ENCODE results near the gene NCBP2L.

The NCBP2L gene

DNA sequence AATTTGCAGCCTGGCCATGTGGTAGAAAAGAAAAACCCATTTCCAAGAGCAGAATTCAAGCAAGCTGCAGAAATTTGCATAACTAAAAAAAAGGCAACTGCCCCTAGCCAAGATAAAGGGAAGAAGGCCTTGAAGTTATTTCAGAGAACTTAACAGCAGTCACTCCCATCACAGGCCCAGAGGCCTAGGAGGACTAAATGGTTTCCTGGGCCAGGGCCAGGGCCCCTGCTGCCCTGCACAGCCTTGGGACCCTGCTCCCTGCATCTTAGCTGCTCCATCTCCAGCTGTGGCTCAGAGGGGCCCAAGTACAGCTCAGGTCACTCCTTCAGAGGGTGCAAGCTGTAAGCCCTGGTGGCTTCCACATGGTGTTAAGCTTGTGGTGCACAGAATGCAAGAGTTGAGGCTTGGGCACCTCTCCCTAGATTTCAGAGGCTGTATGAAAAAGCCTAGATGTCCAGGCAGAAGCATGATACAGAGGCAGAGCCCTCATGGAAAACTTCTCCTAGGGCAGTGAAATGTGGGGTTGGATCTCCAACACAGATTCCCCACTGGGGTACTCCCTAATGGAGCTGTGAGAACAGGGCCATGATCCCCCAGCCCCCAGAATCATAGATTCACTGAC lies 41.5 kb downstream of the NCBP2L start:
- DNase-seq, result no peak

DNA sequence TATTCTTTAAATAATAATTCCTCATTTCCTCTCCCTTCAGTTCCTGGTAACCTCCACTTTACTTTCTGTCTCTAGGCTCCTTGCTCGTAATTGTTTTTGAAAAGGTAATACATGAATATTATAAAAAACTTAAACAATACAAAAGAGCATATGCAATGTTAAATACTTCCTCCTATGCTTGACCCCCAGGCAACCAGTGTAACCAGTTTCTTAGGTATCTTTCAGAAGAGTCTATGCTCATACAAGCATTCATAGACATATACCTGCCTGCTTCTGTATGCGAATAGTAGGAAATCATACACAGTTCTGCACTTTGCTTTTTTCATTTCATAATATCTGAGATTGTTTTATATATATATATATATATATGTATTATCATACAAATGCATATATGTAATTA lies 45.5 kb downstream of the NCBP2L start:
- DNase-seq, result no peak

DNA sequence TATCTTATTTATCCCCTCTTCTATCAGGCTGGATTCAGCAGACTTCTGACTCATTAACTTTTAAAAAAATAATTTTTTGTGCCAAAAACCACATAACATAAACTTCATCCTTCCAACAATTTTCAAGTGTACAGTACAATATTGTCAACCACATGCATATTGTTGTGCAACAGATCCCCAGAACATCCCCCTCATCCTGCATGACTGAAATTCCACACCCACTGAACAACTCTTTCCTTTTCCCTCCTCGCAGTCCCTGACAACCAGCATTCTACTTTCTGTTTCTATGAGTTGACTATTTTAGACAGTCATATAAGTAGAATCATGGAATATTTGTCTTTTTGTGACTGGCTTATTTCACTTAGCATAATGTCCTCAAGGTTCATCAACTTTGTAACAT lies 45.9 kb downstream of the NCBP2L start:
- no peak for DNase-seq

DNA sequence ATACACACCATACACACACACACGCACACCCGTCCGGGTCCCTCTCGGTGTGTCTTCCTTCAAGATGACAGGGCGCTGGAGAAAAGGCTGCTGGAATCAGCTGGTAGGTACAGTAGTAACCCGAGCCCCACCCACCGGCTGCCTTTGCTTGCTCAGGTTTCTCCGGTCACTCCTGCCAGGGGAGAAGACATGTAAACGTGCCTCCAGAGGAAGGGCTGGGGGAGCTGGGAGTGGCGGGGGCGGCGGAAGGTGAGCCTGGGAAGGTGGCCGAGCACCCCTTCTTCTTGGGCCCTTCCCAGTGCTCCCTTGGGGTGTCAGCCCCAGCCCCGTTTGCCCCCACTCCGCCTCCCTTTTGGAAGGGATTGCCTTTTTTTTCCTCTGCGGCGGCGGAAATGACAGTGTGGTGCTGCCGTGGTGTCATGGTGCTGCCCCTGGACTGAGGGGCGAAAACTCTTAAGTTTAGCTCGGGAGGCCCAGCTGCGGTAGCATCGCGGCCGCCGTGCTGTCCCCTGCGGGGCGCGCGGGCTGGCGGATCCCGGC lies 48.2 kb downstream of the NCBP2L start, which contains the start of gene MID2:
Gene MID2, plus strand, starts transcription at position 169 of the 540 bp plus-strand sequence. CDS start 561 bp downstream, outside the sequence.
- DNase-seq, result peak; percentile 81

DNA sequence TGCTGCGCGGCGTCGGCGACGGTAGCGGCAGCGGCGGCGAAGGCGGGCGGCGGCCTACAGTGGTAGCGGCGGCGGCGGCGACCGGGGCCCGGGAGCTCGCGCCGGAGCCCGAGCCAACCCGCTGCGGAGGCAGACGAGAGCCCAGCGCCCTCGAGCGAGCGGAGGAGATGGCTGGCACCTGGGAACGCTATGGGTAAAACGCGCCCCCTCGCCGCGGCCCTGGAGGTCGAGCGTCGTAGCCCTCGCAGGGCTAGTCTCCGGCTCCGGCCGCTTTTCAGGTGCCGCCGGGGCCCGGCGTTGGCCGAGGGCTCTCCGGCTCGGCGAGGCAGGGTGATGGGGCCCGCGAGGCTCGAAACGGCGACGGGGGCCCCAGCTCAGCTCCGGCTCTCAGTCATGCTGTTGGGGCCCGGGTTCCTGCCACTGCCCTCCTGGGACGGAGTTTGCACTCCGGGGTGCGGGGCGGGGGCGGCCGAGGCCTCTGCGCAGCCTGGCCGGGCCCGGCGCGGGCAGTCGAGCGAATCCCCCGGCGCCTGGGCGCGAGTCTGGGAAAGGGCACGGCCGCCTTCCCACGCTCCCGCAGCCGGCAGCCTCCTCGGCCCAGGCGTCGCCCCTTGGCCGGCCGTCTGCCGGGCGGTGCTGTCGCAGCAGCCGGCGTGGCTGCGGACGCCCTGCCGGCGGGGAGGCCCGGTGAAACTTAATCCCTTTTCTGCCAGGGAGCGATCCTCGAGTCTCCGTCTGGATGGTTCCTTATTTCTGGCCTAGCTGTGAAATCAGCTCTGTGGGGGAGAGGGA lies 48.9 kb downstream of the NCBP2L start:
- DNase-seq, result peak; percentile 74

DNA sequence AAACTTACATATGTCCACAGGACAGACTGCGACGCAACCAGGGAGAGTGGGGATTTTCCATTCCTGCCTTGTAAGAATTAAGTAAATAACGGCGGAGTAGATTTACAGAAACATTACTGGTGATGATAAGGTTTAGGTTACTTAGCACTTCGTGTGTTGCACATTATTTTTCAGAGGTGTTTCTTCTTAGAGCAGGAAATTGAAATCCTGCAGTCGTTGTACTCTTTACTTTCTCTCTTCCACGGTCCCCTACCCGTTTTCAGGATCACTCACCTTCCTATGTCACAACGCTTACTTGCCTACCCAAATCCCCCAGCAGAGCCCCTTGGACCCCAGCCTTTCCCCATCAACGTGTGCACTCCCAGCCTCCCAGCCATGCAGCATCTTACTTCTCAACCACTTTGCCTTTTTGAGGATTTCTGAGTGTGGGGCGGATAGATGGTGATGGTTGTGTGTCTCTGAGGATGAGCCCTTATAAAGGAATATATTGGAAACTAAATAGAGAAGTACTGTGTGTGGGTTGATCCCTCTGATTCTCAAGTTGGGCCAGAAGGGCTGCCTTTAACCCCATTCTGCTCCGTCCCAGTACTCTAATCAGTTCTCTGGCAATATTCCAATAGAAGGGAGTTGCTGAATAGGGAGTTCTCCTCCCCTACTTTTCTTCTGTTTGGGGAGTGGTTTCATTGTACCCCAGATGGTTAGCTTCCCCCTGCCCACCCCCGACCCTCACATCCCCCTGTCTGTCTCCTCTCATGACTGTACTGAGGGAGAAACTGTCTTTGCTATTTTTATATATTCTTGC lies 49.7 kb downstream of the NCBP2L start:
- DNase-seq, result no peak

DNA sequence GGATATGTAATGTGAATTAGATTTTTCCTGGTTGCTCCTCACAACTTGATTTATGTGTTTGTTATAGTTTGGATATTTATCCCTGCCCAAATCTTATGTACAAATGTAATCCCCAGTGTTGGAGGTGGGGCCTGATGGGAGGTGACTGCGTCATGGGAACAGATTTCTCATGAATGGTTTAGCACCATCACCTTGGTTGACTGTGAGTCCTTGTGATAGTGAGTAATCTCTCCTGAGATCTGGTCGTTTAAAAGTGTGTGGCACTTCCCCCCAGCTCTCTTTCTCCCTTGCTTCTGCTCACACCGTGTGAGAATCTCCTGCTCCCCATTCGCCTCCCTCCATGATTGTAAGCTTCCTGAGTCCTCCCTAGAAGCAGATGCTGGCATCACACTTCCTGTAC lies 50.3 kb downstream of the NCBP2L start:
- DNase-seq, result no peak

DNA sequence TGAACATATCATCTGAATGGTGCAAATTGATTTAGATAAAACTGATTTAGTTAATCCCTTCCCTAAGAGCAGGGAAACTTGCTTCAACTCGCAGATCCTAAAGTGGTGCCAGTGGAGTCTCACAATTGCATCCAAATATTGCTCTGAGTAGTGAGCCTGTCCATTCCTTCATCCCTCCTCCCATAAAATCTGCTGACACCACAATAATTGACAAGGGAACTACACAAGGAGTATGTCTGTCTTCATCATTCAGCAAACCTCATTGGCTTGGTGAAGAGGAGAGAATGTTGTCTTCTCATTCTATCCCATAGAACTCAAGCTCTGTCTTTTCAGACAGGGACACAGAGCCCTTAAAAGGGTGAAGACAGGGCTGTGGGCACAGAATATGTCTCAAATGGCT lies 52.3 kb downstream of the NCBP2L start:
- DNase-seq, result no peak

DNA sequence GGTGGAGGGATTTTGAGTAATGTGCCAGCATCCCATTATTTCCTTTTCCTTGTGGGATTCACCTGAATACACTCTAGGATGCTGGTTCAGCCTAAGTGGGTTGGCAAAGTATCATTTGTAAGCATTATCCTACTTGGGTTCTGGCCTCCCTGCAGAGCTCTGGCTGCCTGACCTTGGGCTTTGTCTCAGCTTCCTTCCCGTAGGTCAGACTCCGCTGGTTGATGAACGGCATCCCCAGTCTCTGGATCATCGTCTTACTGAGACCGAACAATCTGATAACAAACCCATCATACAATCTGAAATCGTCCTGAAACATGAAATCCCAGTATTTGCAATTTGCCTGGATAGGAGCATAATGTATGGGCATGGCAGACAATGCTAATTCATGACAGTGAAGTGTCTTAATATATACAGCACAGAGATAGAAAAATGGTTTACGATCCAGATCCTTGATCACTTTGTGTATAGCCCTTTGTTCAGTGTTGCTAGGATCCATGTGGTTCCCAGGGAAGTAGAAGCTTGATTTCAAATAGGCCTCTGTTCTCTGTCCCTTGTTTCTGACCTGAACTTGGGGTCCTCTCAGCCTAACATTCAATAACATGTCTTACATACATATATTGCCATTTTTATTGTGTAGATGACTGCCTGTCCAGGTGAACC lies 53.7 kb downstream of the NCBP2L start:
- DNase-seq, result no peak

DNA sequence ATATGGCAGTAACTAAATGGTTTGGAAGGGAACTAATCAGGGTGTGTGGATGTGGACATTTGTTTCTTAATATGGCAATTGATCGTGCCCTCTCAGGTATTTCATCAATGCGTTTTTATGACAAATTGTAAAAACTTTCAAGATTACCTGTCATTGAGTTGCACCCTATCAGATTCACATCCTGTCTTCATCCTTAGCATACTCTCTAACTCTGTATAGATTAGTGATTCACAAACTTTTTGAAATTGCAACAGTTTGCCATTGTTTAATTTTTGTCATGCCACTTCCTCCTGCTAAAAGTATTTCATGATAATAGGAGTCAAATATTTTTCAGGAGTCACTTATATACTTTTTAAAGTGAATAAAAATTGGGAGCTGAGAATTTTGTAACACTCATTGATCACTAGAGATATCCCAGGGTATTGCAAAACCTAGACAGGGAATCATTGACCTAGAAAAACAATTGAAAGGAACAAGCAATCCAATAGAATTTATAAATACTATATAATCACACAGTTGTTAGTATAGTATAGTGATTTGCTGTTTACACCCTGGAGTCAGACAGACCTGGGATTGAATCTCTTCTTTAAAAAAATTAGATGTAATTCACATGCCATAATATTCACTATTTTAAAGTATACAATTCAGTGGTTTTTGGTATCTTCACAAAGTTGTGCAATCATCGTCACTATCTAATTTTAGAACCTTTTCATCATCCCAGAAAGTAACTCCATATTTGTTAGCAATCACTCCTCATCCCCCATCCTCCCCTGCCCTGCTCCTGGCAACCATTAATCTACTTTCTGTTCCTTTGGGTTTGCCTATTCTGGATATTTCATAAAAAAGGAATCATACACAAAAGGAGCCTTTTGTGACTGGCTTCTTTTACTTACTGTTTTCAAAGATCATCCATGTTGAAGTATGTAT lies 57.0 kb downstream of the NCBP2L start:
- DNase-seq, result no peak

DNA sequence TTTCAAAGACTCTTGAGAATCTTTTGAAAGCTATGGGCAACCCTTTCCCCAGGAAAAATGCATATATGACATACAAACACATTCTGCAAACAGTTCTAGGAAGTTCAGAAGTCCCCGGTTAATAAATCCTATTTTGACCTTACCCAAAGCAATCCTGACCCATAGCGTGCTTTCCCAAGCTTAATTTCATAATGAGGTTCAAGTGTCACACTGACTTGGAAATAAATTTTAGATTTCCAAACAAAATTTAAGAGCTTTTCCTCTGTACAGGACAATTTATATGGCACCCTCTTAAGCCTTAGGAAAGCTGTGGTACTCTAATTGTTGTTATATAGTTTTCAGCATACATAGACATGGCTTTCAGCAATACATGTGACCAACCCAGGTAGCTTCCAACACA lies 59.4 kb downstream of the NCBP2L start:
- no peak for DNase-seq

DNA sequence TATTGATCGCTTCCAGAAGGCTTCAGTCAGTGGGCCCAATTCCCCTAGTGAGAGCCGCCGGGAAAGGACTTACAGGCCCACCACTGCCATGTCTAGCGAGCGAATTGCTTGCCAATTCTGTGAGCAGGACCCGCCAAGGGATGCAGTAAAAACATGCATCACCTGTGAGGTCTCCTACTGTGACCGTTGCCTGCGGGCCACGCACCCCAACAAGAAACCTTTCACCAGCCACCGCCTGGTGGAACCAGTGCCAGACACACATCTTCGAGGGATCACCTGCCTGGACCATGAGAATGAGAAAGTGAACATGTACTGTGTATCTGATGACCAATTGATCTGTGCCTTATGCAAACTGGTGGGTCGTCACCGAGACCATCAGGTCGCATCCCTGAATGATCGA lies 63.4 kb downstream of the NCBP2L start:
- DNase-seq, result no peak

DNA sequence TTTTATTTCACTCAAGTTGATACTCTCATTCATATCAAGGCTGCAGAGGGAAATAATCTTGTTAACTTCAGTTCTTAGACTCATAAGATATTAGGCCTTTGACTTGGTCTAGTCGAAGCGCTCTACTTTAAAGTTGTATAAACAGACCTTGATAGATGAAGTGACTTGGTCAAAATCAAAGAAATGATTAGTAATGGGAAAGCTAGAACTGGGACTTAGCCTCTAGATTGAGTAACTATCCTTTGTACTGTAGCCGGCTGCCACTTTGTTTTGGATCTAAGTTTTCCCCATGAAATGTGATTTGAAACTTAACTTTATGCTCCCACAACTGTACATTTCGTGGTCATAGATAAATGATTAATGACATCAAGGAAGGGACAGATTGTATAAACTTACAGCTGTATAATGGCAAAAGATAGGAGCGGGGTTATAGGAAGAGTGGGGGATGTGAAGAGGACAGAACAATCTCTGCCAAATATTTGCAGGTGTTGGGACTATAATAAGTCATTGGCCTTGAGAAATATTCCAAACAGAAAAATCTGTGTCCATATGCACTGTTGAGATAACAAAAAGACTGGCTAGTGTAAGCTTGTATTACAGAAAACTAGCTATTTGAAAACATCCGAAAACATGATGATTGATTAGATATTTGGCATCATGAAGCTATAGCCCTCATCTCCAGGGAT lies 65.3 kb downstream of the NCBP2L start:
- DNase-seq, result no peak

Measured in activated effector memory CD4-positive, alpha-beta T cell treated with anti-CD3 and anti-CD28 coated beads, Interleukin-2, amount 50 U/mL, for 16 hours (primary cell).